Loucy (cell line): ENCODE data around the gene MCC.

ENCODE experiments used
- CTCF ChIP-seq: fragments of 200-600 bp; sonication (generic); conservative IDR thresholded peaks from 2 replicates; pipeline ENCODE4 v1.5.1; 2014; ENCODE audit warnings: mild to moderate bottlenecking, antibody characterized with exemption, low read length
- EZH2phosphoT487 ChIP-seq: fragments of 200-600 bp; IDR thresholded peaks from 2 replicates; pipeline ENCODE4 v1.6.1; 2018; ENCODE audit warnings: antibody characterized with exemption, mild to moderate bottlenecking, moderate library complexity, borderline replicate concordance

- no peak for TF ChIP-seq CTCF
- TF ChIP-seq EZH2phosphoT487, result no peak
These were observed 330.4 kb downstream of the MCC start for GRCh38 chr5:113157886-113158285.
